Measurements from ENCODE around the gene ENPP7.

Gene ENPP7

GRCh38 chr17:79743614-79744013 is 12.9 kb downstream of the ENPP7 start:
- no peak for FAIRE-seq
- DNase-seq (ENCODE audit: insufficient read length, low spot score) = no peak
- TF ChIP-seq, protein P1, sequence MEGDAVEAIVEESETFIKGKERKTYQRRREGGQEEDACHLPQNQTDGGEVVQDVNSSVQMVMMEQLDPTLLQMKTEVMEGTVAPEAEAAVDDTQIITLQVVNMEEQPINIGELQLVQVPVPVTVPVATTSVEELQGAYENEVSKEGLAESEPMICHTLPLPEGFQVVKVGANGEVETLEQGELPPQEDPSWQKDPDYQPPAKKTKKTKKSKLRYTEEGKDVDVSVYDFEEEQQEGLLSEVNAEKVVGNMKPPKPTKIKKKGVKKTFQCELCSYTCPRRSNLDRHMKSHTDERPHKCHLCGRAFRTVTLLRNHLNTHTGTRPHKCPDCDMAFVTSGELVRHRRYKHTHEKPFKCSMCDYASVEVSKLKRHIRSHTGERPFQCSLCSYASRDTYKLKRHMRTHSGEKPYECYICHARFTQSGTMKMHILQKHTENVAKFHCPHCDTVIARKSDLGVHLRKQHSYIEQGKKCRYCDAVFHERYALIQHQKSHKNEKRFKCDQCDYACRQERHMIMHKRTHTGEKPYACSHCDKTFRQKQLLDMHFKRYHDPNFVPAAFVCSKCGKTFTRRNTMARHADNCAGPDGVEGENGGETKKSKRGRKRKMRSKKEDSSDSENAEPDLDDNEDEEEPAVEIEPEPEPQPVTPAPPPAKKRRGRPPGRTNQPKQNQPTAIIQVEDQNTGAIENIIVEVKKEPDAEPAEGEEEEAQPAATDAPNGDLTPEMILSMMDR (IDR thresholded peaks at IDR 0.05; ENCODE audit: insufficient read depth, missing control alignments) = no peak

GRCh38 chr17:79745641-79746105 is 14.9 kb downstream of the ENPP7 start:
- FAIRE-seq = no peak
- DNase-seq (ENCODE audit: insufficient read length, low spot score) = no peak

DNA sequence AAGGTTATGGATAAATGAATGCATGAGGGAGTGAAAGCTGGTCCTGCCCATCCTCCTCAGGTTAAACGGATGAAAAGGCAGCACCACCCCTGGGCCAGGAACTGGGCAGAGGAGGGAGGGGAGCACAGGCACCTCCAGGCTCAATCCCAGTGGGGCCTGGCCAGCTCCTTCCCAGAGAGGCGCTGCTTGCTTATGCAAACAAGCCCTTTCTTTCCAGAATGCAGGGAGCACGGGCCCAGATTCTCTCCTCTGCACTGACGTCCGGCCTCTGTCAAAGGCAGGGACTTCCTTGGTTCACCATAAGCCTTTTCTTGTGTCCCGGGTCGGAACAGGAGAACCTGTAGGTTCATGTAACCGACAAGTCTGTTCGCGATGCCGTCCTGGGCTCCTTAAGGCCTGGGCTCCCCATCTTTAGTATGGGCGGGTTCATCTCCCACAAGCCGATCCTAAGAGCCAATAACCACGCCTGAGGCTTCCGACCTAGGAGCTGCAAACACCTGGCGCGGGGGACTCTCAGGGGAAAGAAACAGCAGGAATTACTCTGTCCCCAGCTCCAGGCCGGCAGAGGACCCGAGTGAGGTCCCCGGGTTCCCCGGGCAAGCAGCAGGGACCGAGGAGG is 16.3 kb downstream of the ENPP7 start:
- no peak for FAIRE-seq
- TF ChIP-seq, protein P1 (IDR thresholded peaks at IDR 0.05; ENCODE audit: insufficient read depth, missing control alignments) = no peak
- no peak for DNase-seq (ENCODE audit: insufficient read length, low spot score)

More at GRCh38 chr17:79745641-79746105, 14.9 kb downstream of the ENPP7 start:
- TF ChIP-seq, protein P1 (IDR thresholded peaks at IDR 0.05; ENCODE audit: insufficient read depth, missing control alignments) = no peak

- DNase-seq (ENCODE audit: insufficient read length, low spot score) (no peak), FAIRE-seq (no peak)
- TF ChIP-seq, protein P1 (IDR thresholded peaks at IDR 0.05; ENCODE audit: insufficient read depth, missing control alignments) = no peak
Measured at GRCh38 chr17:79747508-79748294, 17.0 kb downstream of the ENPP7 start.

DNA sequence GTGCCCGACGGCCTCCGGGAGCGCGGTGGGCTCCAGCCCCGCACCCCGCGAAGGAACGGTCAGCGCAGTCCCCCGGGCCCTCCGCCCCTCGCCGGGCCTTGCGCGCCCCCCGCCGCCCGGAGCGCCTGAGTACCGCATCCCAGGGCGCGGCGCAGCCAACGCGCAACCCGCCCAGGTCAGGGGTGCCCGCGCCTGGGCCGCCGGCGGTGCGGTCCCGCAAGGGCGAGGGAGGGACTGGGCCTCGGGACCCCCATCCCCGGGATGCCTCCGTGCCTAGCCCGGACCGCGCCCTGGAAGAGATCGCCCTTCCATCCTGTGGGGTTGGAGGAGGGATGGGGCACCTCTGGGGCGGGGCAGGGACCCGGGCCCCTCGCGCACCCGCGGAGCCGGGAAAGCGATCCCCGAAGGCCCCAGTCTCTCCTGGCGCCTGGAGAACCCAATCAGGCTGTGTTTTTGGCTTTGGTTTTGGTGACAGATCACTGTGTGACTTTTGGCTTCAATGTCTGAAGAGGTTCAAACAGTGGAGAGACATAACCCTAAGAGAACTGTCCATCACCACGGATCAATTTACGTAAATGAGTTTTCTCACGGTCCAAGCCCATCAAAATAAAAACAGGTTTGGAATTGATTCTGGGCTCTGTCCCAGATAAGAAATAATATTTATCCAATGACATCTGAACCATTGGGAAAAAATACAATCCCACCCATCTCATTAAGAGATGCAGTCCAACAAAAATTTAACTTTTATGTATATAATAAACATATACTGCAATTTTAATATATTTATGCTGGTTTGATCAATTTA is 17.8 kb downstream of the ENPP7 start:
- no peak for FAIRE-seq
- TF ChIP-seq, protein P1 (IDR thresholded peaks at IDR 0.05; ENCODE audit: insufficient read depth, missing control alignments) = no peak
- no peak for DNase-seq (ENCODE audit: insufficient read length, low spot score)

- FAIRE-seq (no peak), DNase-seq (ENCODE audit: insufficient read length, low spot score) (no peak)
- TF ChIP-seq, protein P1 (IDR thresholded peaks at IDR 0.05; ENCODE audit: insufficient read depth, missing control alignments) = no peak
Measured at GRCh38 chr17:79749156-79749815, 18.5 kb downstream of the ENPP7 start.
